PC-9 (cell line): ENCODE measurements around the gene ZP4. TPM values are rescaled to one million over a fixed set of nuclear protein-coding genes. Genes with fewer than 3 reads are reported as not detected.

ENCODE experiments used
- BruUV-seq: library from RNA; stranded (reverse); fragments of 400-500 nt; replicated peaks from 2 replicates; lab custom pipeline; 2021; lab: Mats Ljungman, UMichigan
- CTCF ChIA-PET: fragments of 300-600 bp; sonication (Branson Sonifier 250); formaldehyde crosslinking; loops from one replicate; lab custom pipeline; 2022; ENCODE audit warnings: antibody characterized with exemption; lab: Charles Lee
- POLR2A ChIA-PET: fragments of 300-600 bp; sonication (Branson Sonifier 250); formaldehyde crosslinking; loops from one replicate; lab custom pipeline; 2022; ENCODE audit warnings: antibody characterized with exemption; ENCODE audit not compliant: unreplicated experiment; lab: Charles Lee
- DNase-seq, 2 experiments: peaks; one replicate each; pipeline versions ENCODE4 v3.0.0 to v3.0.0-alpha.2; 2015 to 2022; ENCODE audit warnings: mixed read lengths in 1 of 2
- H2AFZ ChIP-seq: fragments of 200-600 bp; sonication (generic); 2 replicates; pipeline ENCODE4 v1.8.1; 2017; ENCODE audit warnings: antibody characterized with exemption
- H3F3A ChIP-seq: fragments of 200-600 bp; sonication (generic); 2 replicates; pipeline ENCODE4 v1.8.1; 2017; ENCODE audit warnings: antibody characterized with exemption, mild to moderate bottlenecking, low read depth; ENCODE audit not compliant: insufficient read depth
- H3K27ac ChIP-seq: fragments of 200-600 bp; sonication (generic); 2 replicates; pipeline ENCODE4 v1.6.1; 2016; ENCODE audit warnings: mixed run types
- H3K27me3 ChIP-seq: fragments of 200-600 bp; sonication (generic); 2 replicates; pipeline ENCODE4 v1.6.1; 2016; ENCODE audit warnings: low read depth, mixed run types; ENCODE audit not compliant: insufficient read depth
- H3K36me3 ChIP-seq: fragments of 200-600 bp; sonication (generic); 2 replicates; pipeline ENCODE4 v1.6.1; 2016; ENCODE audit warnings: low read depth, mixed run types
- H3K4me1 ChIP-seq: fragments of 200-600 bp; sonication (generic); replicated peaks from 2 replicates; pipeline ENCODE4 v1.6.1; 2016; ENCODE audit warnings: mixed run types; ENCODE audit not compliant: insufficient read depth
- H3K4me2 ChIP-seq: fragments of 200-600 bp; sonication (generic); 2 replicates; pipeline ENCODE4 v1.6.1; 2017; ENCODE audit warnings: mixed run types
- H3K4me3 ChIP-seq: fragments of 200-600 bp; sonication (generic); 2 replicates; pipeline ENCODE4 v1.6.1; 2016; ENCODE audit warnings: mixed run types
- H3K79me2 ChIP-seq: fragments of 200-600 bp; sonication (generic); 2 replicates; pipeline ENCODE4 v1.6.1; 2017; ENCODE audit warnings: low read depth, mixed run types
- H3K9me2 ChIP-seq: fragments of 200-600 bp; sonication (generic); 2 replicates; pipeline ENCODE4 v1.8.1; 2017; ENCODE audit warnings: mild to moderate bottlenecking; ENCODE audit not compliant: insufficient read depth
- H3K9me3 ChIP-seq: fragments of 200-600 bp; sonication (generic); 2 replicates; pipeline ENCODE4 v1.8.1; 2016; ENCODE audit warnings: low read depth; ENCODE audit not compliant: insufficient read depth
- H4K20me1 ChIP-seq: fragments of 200-600 bp; sonication (generic); 2 replicates; pipeline ENCODE4 v1.8.1; 2017; ENCODE audit not compliant: insufficient read depth
- EZH2 ChIP-seq: fragments of 200-600 bp; sonication (generic); IDR thresholded peaks from 2 replicates; pipeline ENCODE4 v1.8.0; 2017; ENCODE audit warnings: antibody characterized with exemption, low read depth
- intact Hi-C: fragments of 100-400 bp; cut with micrococcal nuclease; formaldehyde crosslinking; loops from one replicate; pipeline ENCODE4 v1.10.0; 2022; ENCODE audit not compliant: unreplicated experiment
- total RNA-seq: library from RNA; stranded (reverse); gene quantifications from 2 replicates; pipeline ENCODE4 v1.2.3, GENCODE V29; 2021
- TF ChIP-seq, protein P1 (sequence below): fragments of 200-600 bp; sonication (generic); conservative IDR thresholded peaks from 2 replicates; pipeline ENCODE4 v1.6.1; 2017; ENCODE audit warnings: mixed run types, antibody characterized with exemption, mild to moderate bottlenecking, moderate library complexity

ZP4 gene
- total RNA-seq, 1 experiment from 2014 or later, result not detected

DNA sequence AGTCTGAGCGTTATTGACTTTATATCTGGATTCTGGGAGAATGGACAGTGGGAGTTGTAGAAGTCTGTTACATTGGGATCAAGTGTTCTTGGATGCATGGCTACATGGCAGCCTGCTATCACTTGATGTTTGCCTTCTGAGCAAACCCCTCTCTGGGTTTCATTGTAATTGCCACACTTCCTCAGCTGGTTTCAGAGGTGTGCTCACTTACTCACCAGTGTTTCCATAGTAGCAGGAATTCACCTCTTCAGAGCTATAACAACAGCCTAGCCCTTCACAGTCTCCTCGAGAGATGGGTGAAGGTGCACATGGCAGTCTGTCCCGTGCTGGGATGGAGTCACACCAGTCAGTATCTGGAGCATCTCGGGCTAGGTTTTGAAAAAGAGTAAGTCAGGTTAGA, 2.6 kb downstream of the ZP4 start:
- intact Hi-C loops, result no loop called here
- Histone ChIP-seq H3K9me3 (no peaks in the 10 kb centered on the region), H3K36me3 (no peaks in the 10 kb centered on the region), H3K79me2 (no peaks in the 10 kb centered on the region), H3K4me2 (no peak overlapping the region), H2AFZ (no peak overlapping the region), H3K4me1 (no peaks in the 10 kb centered on the region), H3K27ac (no peak overlapping the region), H3F3A (no peaks in the 10 kb centered on the region), H3K9me2 (no peaks in the 10 kb centered on the region; the same call in 1 of the 2 replicates), H3K4me3 (no peak overlapping the region), H4K20me1 (no peaks in the 10 kb centered on the region), H3K27me3 (no peaks in the 10 kb centered on the region)
- ChIA-PET POLR2A (no interaction called here), CTCF (no interaction called here)
- no peak for TF ChIP-seq EZH2
- TF ChIP-seq, protein P1, sequence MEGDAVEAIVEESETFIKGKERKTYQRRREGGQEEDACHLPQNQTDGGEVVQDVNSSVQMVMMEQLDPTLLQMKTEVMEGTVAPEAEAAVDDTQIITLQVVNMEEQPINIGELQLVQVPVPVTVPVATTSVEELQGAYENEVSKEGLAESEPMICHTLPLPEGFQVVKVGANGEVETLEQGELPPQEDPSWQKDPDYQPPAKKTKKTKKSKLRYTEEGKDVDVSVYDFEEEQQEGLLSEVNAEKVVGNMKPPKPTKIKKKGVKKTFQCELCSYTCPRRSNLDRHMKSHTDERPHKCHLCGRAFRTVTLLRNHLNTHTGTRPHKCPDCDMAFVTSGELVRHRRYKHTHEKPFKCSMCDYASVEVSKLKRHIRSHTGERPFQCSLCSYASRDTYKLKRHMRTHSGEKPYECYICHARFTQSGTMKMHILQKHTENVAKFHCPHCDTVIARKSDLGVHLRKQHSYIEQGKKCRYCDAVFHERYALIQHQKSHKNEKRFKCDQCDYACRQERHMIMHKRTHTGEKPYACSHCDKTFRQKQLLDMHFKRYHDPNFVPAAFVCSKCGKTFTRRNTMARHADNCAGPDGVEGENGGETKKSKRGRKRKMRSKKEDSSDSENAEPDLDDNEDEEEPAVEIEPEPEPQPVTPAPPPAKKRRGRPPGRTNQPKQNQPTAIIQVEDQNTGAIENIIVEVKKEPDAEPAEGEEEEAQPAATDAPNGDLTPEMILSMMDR, result no peak
- DNase-seq, result no peak
- no TSS peak for BruUV-seq

GRCh38 chr1:237887542-237887941, 3.2 kb downstream of the ZP4 start:
- no peaks in the 10 kb centered on the region for H3F3A ChIP-seq
- H3K4me1 ChIP-seq, result no peaks in the 10 kb centered on the region
- H4K20me1 ChIP-seq, result no peaks in the 10 kb centered on the region
- H3K4me2 ChIP-seq, result no peak overlapping the region
- intact Hi-C loops, result no loop called here
- TF ChIP-seq, protein P1, result no peak
- TF ChIP-seq EZH2, result no peak
- H3K9me2 ChIP-seq, result no peaks in the 10 kb centered on the region; the same call in 1 of the 2 replicates
- no peaks in the 10 kb centered on the region for H3K79me2 ChIP-seq
- H3K27ac ChIP-seq, result no peak overlapping the region
- BruUV-seq, result no TSS peak
- CTCF ChIA-PET, result no interaction called here
- H2AFZ ChIP-seq, result no peak overlapping the region
- DNase-seq, result no peak
- POLR2A ChIA-PET, result no interaction called here
- H3K36me3 ChIP-seq, result no peaks in the 10 kb centered on the region
- H3K4me3 ChIP-seq, result no peak overlapping the region
- no peaks in the 10 kb centered on the region for H3K9me3 ChIP-seq
- no peaks in the 10 kb centered on the region for H3K27me3 ChIP-seq

- Histone ChIP-seq H3F3A (no peaks in the 10 kb centered on the region), H3K27me3 (no peaks in the 10 kb centered on the region), H3K27ac (no peak overlapping the region), H3K4me3 (no peak overlapping the region), H3K4me2 (no peak overlapping the region), H3K36me3 (no peaks in the 10 kb centered on the region), H2AFZ (no peak overlapping the region), H4K20me1 (no peaks in the 10 kb centered on the region), H3K79me2 (no peaks in the 10 kb centered on the region), H3K9me2 (no peaks in the 10 kb centered on the region; the same call in 1 of the 2 replicates), H3K9me3 (no peaks in the 10 kb centered on the region), H3K4me1 (no peaks in the 10 kb centered on the region)
- BruUV-seq, result no TSS peak
- ChIA-PET POLR2A (no interaction called here), CTCF (no interaction called here)
- TF ChIP-seq, protein P1, result no peak
- TF ChIP-seq EZH2, result no peak
- no peak for DNase-seq
- intact Hi-C loops, result no loop called here
Measured at GRCh38 chr1:237884237-237884636, 6.5 kb downstream of the ZP4 start.
